Measurements from ENCODE around the gene PTPRG.
A peak's percentile ranks its signal among the peaks of the same experiment; 100 is the strongest.

Gene PTPRG

GRCh38 chr3:61855211-61855610 is 293.8 kb downstream of the PTPRG start:
- H3K36me3 Mint-ChIP-seq (ENCODE audit: low read depth): peaks cover 17% of the 10 kb centered on the region
- peaks cover 32% of the 10 kb centered on the region for H3K4me1 Mint-ChIP-seq
- no peak for DNase-seq
- peaks cover 13% of the 10 kb centered on the region for H3K9me3 Mint-ChIP-seq
- TF ChIP-seq CTCF (IDR thresholded peaks at IDR 0.05): no peak
- H3K27me3 Mint-ChIP-seq (ENCODE audit: low read depth, poor library complexity): no peaks in the 10 kb centered on the region
- H3K27ac Mint-ChIP-seq: no peak overlapping the region
- no peak overlapping the region for H3K4me3 Mint-ChIP-seq

GRCh38 chr3:61857297-61857696 is 295.9 kb downstream of the PTPRG start:
- H3K27me3 Mint-ChIP-seq (ENCODE audit: low read depth, poor library complexity): no peaks in the 10 kb centered on the region

GRCh38 chr3:61858054-61858453 is 296.7 kb downstream of the PTPRG start:
- peaks cover 36% of the 10 kb centered on the region for H3K4me1 Mint-ChIP-seq
- H3K27ac Mint-ChIP-seq: no peak overlapping the region
- H3K27me3 Mint-ChIP-seq (ENCODE audit: low read depth, poor library complexity): no peaks in the 10 kb centered on the region
- peaks cover 13% of the 10 kb centered on the region for H3K9me3 Mint-ChIP-seq
- no peak for DNase-seq
- no peak overlapping the region for H3K4me3 Mint-ChIP-seq
- TF ChIP-seq CTCF (IDR thresholded peaks at IDR 0.05): peak; percentile 28
- H3K36me3 Mint-ChIP-seq (ENCODE audit: low read depth): peaks cover 18% of the 10 kb centered on the region

More at GRCh38 chr3:61857297-61857696, 295.9 kb downstream of the PTPRG start:
- DNase-seq: no peak
- Mint-ChIP-seq H3K36me3 (ENCODE audit: low read depth) (peaks cover 18% of the 10 kb centered on the region), H3K4me3 (no peak overlapping the region), H3K4me1 (peaks cover 42% of the 10 kb centered on the region), H3K9me3 (peaks cover 13% of the 10 kb centered on the region), H3K27ac (no peak overlapping the region)
- TF ChIP-seq CTCF (IDR thresholded peaks at IDR 0.05): no peak

GRCh38 chr3:61861410-61861809 is 300.0 kb downstream of the PTPRG start:
- H3K4me3 Mint-ChIP-seq: no peak overlapping the region
- peak overlapping the region; percentile 68 for H3K27ac Mint-ChIP-seq
- no peak for DNase-seq
- peaks cover 43% of the 10 kb centered on the region for H3K4me1 Mint-ChIP-seq
- no peaks in the 10 kb centered on the region for H3K27me3 Mint-ChIP-seq (ENCODE audit: low read depth, poor library complexity)
- TF ChIP-seq CTCF (IDR thresholded peaks at IDR 0.05): no peak
- H3K9me3 Mint-ChIP-seq: peaks cover 13% of the 10 kb centered on the region
- H3K36me3 Mint-ChIP-seq (ENCODE audit: low read depth): peaks cover 18% of the 10 kb centered on the region

- no peak overlapping the region for H3K4me3 Mint-ChIP-seq
- peaks cover 13% of the 10 kb centered on the region for H3K9me3 Mint-ChIP-seq
- no peaks in the 10 kb centered on the region for H3K27me3 Mint-ChIP-seq (ENCODE audit: low read depth, poor library complexity)
- H3K36me3 Mint-ChIP-seq (ENCODE audit: low read depth): peaks cover 18% of the 10 kb centered on the region
- DNase-seq: no peak
- TF ChIP-seq CTCF (IDR thresholded peaks at IDR 0.05): no peak
- H3K4me1 Mint-ChIP-seq: peaks cover 39% of the 10 kb centered on the region
- H3K27ac Mint-ChIP-seq: no peak overlapping the region
These were observed 301.4 kb downstream of the PTPRG start for GRCh38 chr3:61862614-61863289.

GRCh38 chr3:61863579-61863978 is 302.2 kb downstream of the PTPRG start:
- Mint-ChIP-seq H3K36me3 (ENCODE audit: low read depth) (peaks cover 18% of the 10 kb centered on the region), H3K4me3 (no peak overlapping the region), H3K9me3 (peaks cover 13% of the 10 kb centered on the region), H3K27me3 (ENCODE audit: low read depth, poor library complexity) (no peaks in the 10 kb centered on the region), H3K4me1 (peaks cover 44% of the 10 kb centered on the region), H3K27ac (no peak overlapping the region)
- TF ChIP-seq CTCF (IDR thresholded peaks at IDR 0.05): no peak
- DNase-seq: no peak

Data from nephron progenitor cell (in vitro differentiated cells).